Activated CD8-positive, alpha-beta memory T cell treated with anti-CD3 and anti-CD28 coated beads for 1 hour (primary cell): ENCODE results near the gene UBE3C.

Source experiments
- DNase-seq, 2 donors: peaks; one replicate each; pipeline ENCODE4 v3.0.0-alpha.2; 2020; ENCODE audit warnings: low read depth in 1 of 2; ENCODE audit errors: extremely low read depth in 1 of 2

UBE3C gene

GRCh38 chr7:157168571-157168970, 29.8 kb downstream of the UBE3C start:
- no peak for DNase-seq

- DNase-seq: no peak
Observed at GRCh38 chr7:157176771-157177170, 38.0 kb downstream of the UBE3C start.

DNA sequence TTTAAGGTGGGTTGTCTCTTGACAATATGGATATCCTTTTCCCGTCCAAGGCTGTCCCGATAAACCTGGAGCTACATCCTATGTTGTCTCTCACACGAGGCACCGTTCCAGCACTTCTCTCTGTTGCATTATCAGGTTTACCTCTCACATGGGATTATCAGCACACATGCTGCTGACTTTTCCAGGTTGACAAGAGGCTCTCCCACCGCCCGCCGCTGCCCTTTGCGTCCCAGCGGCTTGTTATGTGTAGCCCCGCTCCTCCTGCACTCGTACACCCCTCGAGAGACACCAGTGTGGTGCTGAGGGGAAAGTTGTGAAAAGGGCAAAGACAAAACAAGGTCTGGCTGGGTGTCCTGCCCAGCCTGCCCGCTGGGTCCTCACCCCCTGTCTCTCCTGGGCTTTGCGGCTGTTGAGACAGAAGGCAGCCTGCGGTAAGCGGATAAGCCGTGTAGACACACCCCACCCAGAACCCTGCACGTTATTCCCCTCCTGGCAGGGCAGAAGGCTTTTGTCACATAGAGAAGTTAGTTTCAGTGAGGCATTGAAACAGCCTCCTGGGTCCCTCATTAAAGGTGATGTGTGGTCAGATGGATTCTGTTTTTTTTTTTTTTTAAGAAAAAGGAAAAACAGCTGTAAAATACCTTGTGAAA, 38.7 kb downstream of the UBE3C start:
- no peak for DNase-seq

GRCh38 chr7:157177983-157178381, 39.3 kb downstream of the UBE3C start:
- no peak for DNase-seq

- DNase-seq: no peak
Observed at GRCh38 chr7:157183832-157184231, 45.1 kb downstream of the UBE3C start.

DNA sequence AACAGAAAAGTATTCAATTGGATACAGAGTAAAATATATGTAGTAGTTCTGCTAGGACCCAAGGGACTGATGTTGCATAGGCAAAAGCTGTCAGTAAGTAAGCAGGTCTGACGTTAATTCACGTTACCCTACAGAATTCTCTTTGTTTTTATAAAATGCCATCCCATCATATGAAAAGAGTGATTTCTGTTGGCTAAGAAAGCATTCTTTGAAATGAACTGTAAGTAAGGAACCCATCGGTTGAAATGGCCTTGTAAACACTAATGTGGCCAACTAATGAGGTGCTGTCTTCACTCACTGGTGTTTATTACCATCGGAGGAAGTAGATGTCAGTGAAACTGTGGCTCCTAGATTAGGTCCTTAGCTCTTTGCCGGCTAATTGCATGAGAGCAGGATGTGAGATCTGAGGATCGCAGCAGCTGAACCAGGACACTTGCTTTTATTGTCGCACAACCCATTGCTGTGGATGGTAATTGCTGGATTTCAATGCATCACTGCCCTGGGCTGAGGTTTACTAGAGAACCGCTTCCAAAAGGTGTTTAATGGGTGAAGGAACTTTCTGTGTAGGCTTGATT, 49.5 kb downstream of the UBE3C start:
- no peak for DNase-seq

DNA sequence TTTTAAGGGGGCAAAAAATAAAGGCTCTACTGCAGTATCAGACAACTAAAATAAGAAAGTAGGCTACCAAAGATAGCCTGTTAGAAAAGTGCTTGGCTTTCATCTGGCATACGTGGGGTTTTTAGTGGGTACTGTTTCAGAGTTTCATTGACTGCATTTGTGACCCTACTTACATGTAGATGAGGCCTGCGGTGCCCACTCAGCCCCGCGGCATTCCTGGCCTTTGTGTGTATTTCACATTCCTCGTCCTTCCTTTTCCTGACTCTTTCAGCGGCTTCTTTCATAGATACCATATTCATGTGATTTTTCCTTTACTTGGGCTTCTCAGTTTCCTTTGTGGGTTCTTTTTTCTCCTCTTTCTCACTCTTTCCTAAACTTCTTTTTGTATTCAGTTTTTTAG, 50.7 kb downstream of the UBE3C start:
- no peak for DNase-seq

DNA sequence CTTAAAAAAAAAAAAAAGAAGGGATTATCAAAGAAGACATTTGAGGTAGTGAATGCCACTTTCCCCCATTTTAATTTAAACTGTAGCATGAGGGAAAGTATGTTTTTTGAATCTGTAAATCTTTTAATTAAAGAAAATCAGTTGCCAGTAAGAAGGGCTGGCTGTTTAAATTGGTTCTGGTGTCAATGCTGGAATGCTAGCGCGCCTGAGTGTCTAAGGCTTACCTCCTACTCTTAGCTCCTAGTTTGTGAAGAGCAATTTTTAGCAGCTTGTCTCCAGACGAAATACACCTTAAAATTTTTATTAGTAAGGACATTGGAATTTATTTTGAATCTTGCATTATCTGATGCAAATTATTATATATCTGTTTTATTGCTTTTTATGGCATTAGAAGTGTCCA, 54.1 kb downstream of the UBE3C start:
- DNase-seq: no peak

- DNase-seq: no peak
Observed at GRCh38 chr7:157193274-157193673, 54.5 kb downstream of the UBE3C start.

- no peak for DNase-seq
Observed at GRCh38 chr7:157194948-157195347, 56.2 kb downstream of the UBE3C start.

DNA sequence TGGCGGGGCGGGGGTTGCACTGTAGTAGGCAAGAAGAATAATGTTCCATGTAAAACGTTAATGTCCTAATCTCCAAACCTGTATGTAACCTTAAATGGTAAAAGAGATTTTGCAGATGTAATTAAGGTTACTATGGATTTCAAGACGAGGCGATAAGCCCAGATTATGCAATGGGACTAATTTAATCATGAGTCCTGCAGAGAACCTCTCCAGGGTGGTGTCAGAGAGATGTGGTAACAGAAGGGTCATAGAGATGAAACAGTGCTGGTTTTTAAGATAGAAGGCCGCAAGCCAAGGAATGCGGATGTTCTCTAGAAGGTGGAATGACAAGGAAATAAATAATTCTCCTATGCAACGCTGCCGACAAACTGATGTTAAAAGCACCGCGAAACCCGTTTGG, 57.1 kb downstream of the UBE3C start:
- DNase-seq: no peak

- DNase-seq: no peak
Observed at GRCh38 chr7:157204134-157204533, 65.4 kb downstream of the UBE3C start.

DNA sequence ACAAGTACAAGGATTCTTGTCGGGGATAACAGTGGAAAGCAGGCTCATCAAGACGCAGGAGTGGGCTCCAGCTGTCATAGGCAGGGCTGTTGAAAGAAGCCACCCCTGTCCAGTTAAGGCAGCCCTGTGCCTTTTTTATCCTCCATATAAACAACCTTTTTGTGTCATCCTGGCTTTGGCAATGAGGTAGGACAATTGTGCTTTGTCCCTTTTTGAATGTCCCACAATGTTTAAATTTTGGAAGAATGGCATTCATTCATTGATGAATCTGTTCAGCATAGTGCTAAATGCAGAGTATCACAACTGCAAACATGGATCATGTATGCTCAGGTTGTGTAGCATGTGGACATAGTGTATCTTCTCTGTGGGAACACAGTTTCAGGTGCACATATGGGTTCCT, 66.7 kb downstream of the UBE3C start:
- DNase-seq: no peak

DNA sequence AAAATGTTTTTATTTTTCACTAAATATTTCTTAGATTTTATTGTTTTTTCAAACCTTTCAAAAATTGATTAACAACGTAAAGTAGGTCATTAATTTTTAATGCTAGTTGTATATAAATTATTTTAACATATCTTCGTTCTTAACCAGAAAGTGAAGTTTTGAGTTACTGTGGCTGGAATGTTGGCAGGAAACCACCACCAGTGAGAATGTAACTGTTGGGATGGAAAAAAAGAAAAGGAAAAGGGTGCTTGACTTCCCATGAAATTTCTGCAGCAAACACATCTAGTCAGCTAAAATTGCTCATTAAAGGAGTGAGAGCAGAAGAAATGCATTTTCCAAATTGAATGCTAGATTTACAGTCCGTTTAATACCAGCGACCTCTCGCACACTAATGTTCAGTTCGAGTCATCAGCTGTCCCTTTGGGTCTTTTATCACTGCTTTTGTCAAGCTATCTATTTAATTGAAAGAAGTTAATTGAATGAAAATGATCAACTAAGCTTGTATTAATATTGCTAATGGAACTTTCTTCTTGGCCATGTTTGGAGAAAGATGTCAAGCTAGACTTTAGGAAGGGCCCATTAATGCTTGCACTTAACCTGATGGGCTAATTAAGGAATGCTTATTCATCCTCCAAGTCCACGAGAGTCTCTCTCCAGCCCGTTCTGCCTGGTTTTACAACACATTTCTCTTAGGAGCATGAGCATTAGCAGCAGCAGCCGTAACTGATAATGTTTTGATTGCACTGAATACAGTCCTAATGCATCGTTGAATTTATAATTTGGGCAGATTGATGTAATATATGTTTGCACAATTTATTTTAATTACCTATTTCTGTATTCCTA, 70.1 kb downstream of the UBE3C start:
- DNase-seq: no peak

DNA sequence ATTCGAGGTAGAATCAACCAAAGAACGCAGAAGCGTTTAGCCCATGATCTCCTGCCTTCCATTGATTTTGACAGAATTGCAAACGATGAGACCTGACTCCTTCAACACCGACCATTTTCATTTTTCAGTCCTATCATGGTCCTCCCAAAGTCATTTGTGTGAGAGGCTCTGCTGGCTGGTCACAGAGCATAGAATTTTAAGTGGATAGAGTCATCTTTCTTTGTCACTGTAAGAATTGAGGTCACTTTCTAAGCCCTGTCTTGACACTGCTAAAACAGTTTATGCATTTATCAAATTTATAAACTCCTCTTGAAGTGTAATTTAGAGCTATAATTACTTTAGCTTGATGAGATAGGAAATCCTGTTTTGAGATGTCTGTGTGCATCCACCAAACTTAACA, 72.0 kb downstream of the UBE3C start:
- no peak for DNase-seq

DNA sequence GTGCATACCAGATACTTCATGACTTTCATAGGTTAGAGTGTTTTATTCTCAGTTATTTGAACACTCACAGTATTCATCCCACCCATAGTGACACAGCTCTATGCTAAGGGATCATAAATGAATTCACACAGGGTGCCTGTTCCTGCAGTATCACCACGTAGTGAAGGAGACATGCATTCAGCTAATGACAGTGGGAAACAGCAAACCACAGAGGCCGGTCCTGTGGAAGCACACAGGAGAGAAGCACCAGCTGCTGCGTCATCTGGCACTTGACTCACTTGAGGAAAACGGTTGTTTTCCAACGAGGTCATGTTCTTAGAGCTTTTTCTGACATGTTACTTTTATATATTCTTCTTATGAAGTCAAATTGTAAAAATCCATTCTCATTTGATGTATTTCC, 73.0 kb downstream of the UBE3C start:
- DNase-seq: no peak

DNA sequence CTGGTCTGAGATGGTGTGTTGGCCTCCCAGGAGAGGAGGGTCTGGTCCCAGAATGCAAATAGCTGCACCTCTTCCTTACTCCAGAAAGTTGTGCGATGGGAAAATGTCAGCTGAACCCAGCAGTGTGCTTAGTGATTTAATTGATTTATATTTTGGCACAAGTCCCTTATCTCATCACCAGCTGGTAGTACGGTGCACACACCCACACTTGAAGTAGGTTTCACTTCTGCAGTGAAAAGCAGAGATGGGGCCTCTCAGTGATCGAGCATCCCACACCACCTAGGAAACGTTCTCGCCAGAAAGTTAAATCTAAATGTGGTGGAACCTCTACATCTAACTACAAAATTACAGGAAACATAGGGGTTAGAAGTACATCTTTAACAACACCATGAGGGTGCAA, 80.4 kb downstream of the UBE3C start:
- no peak for DNase-seq

DNA sequence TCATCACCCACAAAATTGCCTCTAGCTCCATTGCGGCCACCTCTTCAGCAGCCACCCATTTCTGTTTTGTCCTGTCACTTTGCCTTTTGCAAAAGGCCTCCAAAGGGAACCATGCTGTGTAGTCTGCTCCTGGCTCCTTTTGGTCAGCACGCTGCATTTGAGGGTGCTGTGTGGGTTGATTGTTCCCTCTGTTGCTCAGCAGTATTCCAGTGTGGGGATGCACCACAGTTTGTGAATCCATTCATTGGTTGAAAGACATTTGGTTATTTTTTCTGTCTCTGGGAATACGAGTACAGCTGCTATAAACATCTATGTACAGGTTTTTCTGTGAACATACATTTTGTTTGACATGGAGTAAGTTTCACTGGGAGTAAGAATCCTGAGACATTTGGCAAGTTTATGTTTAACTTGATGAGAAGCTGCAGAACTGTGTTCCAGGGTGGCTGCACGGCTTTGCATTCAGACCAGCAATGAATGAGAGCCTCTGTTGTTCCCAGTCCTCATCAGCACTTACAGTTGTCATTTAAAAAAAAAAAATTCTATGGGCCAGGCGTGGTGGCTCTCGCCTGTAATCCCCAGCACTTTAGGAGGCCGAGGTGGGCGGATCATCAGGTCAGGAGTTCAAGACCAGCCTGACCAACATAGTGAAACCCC, 82.3 kb downstream of the UBE3C start:
- DNase-seq: no peak

DNA sequence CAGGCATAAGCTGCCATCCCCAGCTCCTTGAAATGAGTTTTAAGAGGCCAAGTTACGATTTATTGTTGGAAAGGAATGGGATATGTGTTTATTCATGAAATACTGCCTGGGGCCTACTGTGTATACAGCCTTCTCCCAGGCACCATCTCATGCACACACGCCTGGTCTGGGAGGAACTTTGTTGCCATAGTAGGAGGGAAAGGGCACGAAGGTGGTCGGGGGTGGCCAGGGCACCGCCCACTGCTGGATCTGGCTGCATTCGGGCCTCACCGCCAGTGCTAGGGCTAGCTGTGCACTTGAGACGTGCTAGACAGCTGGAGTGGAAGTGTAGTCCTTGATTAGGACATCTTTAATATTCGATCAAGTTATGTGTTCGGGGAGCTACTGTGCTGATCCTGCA, 84.0 kb downstream of the UBE3C start:
- no peak for DNase-seq

GRCh38 chr7:157224627-157225026, 85.9 kb downstream of the UBE3C start:
- no peak for DNase-seq

DNA sequence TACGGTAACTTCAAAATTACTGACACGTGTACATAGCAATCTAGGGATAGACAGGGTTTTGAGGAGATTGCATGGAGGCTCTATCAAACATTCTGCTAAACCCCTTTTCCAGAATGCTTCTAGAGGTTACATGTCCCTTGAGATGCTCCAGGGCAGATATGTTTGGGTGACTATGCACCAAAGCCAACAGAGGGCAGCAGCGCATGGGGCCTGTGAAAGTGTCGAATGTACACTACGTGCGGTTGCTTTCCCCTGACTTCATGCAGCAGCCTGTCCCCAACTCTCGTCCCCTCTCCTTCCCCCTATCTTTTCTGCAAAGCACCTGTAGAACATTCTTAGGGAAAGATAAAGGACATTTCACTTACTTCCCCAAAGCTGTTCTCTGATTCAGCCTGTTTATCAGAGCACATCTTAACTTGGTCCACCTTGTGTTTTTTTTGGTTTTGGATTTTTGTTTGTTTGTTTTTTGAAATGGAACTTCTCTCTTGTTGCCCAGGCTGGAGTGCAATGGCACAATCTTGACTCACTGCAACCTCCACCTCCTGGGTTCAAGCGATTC, 90.2 kb downstream of the UBE3C start:
- no peak for DNase-seq
